ENCODE measurements around the gene MS4A6E. TPM values are rescaled to one million over a fixed set of nuclear protein-coding genes. Genes with fewer than 3 reads are reported as not detected.
"Not testable (repeated sequence)": the region's sequence is repeated elsewhere in the genome, so short reads cannot be mapped to it uniquely, and the experiment has no call there.

The MS4A6E gene
- total and polyA plus RNA-seq, 2 of the 8 experiments (the other 6 are each of a cell fraction or from before 2014, with no cell fraction given) = not detected

- H4K5ac ChIP-seq (ENCODE audit: insufficient read length, low read depth, low read length); H2BK20ac ChIP-seq (ENCODE audit: low read length); H3K36me3 ChIP-seq (ENCODE audit: control insufficient read depth in 2 of 4, insufficient read depth in 4 of 4, low read length in 3 of 4); H3K4ac ChIP-seq (replicated peaks; ENCODE audit: insufficient read length, low read depth, low read length); POLR2A ChIA-PET (ENCODE audit: partially characterized antibody); H3K27ac ChIP-seq (ENCODE audit: low read depth, low read length); H4K8ac ChIP-seq (ENCODE audit: extremely low read depth, insufficient read depth, low read length); H2BK15ac ChIP-seq (ENCODE audit: low read length); H3K23ac ChIP-seq (ENCODE audit: insufficient read length); FAIRE-seq; H2AFZ ChIP-seq (ENCODE audit: low read length); H4K91ac ChIP-seq (replicated peaks; ENCODE audit: insufficient read length, low read length); H3K9ac ChIP-seq (replicated peaks in 1 of 4; ENCODE audit: extremely low read depth in 1 of 4, low read depth in 3 of 4, low read length in 3 of 4); H4K20me1 ChIP-seq (replicated peaks in 1 of 2; ENCODE audit: control insufficient read depth in 1 of 2, insufficient read depth in 2 of 2, low read length in 2 of 2); H3K79me1 ChIP-seq (ENCODE audit: low read depth, low read length); H3K27me3 ChIP-seq (replicated peaks in 1 of 4; ENCODE audit: control insufficient read depth in 3 of 4, extremely low read depth in 1 of 4, insufficient read depth in 3 of 4, low read length in 3 of 4); H3K23me2 ChIP-seq (ENCODE audit: low read depth, low read length); H3K56ac ChIP-seq (replicated peaks; ENCODE audit: insufficient read length, low read depth, low read length); H3K4me1 ChIP-seq (replicated peaks in 1 of 4; ENCODE audit: control insufficient read depth in 3 of 4, insufficient read depth in 4 of 4, low read length in 3 of 4); H3K14ac ChIP-seq (ENCODE audit: insufficient read length); H3K18ac ChIP-seq (ENCODE audit: extremely low read depth, low read length); H3K79me2 ChIP-seq (ENCODE audit: control insufficient read depth in 1 of 2, insufficient read depth in 2 of 2, low read length in 2 of 2): not testable (repeated sequence)
- Histone ChIP-seq H2BK120ac (replicated peaks; ENCODE audit: low read depth, low read length) (peak overlapping the region; percentile 78), H3K4me3 (ENCODE audit: extremely low read depth in 1 of 4, insufficient read depth in 2 of 4, low read depth in 3 of 4, low read length in 4 of 4) (0 out of 8 replicates have a peak overlapping the region, but pooled peaks of 1 of the 4 experiments have one; percentile 11), H2BK12ac (ENCODE audit: low read depth, low read length) (peak overlapping the region; percentile 50; the same call in 1 of the 2 replicates), H3K4me2 (ENCODE audit: insufficient read depth in 1 of 2, low read depth in 2 of 2, low read length in 2 of 2) (peak overlapping the region in 1 of 2 experiments; percentile 44; a peak in 2 of 4 replicates), H2AK5ac (ENCODE audit: low read depth, low read length) (0 out of 2 replicates have a peak overlapping the region, but pooled peaks have one; percentile 82), H3K9me3 (ENCODE audit: insufficient read depth in 2 of 2, low read depth in 1 of 2, low read length in 1 of 2) (peaks cover 10 to 13% of the 10 kb centered on the region in 2 experiments; a peak in 3 of 4 replicates), H2BK5ac (ENCODE audit: low read depth, low read length) (peak overlapping the region; percentile 75; the same call in 1 of the 2 replicates)
- TF ChIP-seq CHD2 (IDR thresholded peaks at IDR 0.05; ENCODE audit: low read length) (0 out of 2 replicates have a peak, but pooled peaks have one; percentile 17), TEAD4 (IDR thresholded peaks at IDR 0.05; ENCODE audit: low read depth, low read length) (peak; percentile 46; the same call in 1 of the 2 replicates), RXRA (IDR thresholded peaks at IDR 0.05; ENCODE audit: insufficient read depth, low read depth, low read length) (0 out of 2 replicates have a peak, but pooled peaks have one; percentile 46), POU5F1 (IDR thresholded peaks at IDR 0.05; ENCODE audit: low read depth, low read length) (0 out of 2 replicates have a peak, but pooled peaks have one; percentile 20), ASH2L (IDR thresholded peaks at IDR 0.05; ENCODE audit: low read length) (peak; percentile 39), SP1 (IDR thresholded peaks at IDR 0.05; ENCODE audit: low read depth, low read length) (peak; percentile 43; the same call in 1 of the 2 replicates)
- WGBS, 2 experiments (ENCODE audit: extremely low coverage in 1 of 2, insufficient coverage in 1 of 2, insufficient read length in 1 of 2, insufficient replicate concordance in 2 of 2, low coverage in 1 of 2, low lambda C conversion rate in 2 of 2, missing lambda C conversion rate in 1 of 2) = 34% methylated on average over 7 of the region's 7 CpGs; no CpG with 5 or more reads in 1 of the 2 experiments
- CTCF ChIA-PET (ENCODE audit: partially characterized antibody) = interaction anchor here (0.9 to 1.7 kb wide), 3 partner anchors 17 to 48 kb away, joined by 3 to 5 read pairs (median 4); no protein-coding TSS in a partner anchor
- peak in 1 of 2 experiments; percentile 53 for DNase-seq (ENCODE audit: low read depth in 1 of 2, low spot score in 2 of 2)
Observed at GRCh38 chr11:60285411-60286126, 41.5 kb upstream of the MS4A6E start.

All from H1 (cell line).